B cell (primary cell): Measurements from ENCODE around the gene SEMA3G. TPM values are rescaled to one million over a fixed set of nuclear protein-coding genes. Genes with fewer than 3 reads are reported as not detected.

Experiments used
- ATAC-seq: fragments of 200-7000 bp; cut with Tn5 transposase; one replicate; pipeline ENCODE4 v1.10.0; 2021; ENCODE audit warnings: low read depth, mild to moderate bottlenecking, moderate number of reproducible peaks, moderate library complexity
- CTCF ChIA-PET: fragments of 350-600 bp; sonication (Branson Sonifier 250); formaldehyde crosslinking; loops from one replicate; lab custom pipeline; 2021; ENCODE audit warnings: antibody characterized with exemption, inconsistent platforms; lab: Charles Lee
- POLR2A ChIA-PET: fragments of 350-600 bp; sonication (Branson Sonifier 250); formaldehyde crosslinking; loops from one replicate; lab custom pipeline; 2021; ENCODE audit warnings: antibody characterized with exemption; lab: Charles Lee
- DNase-seq: peaks from one replicate; pipeline ENCODE4 v3.0.0; 2013
- H2AFZ ChIP-seq: 2 replicates; pipeline ENCODE4 v1.6.1; 2012; ENCODE audit warnings: mild to moderate bottlenecking, low read depth, low read length; ENCODE audit not compliant: insufficient read depth, poor library complexity, severe bottlenecking
- H3K27ac ChIP-seq, 2 donors: 1 replicate in 1 of 2; 2 replicates in 1 of 2; pipeline ENCODE4 v1.5.1; 2012 to 2013; ENCODE audit warnings: low read length in 2 of 2, mild to moderate bottlenecking in 2 of 2, moderate library complexity in 1 of 2
- H3K27me3 ChIP-seq, 4 experiments: fragments of 200-600 bp in 1 of 4; sonication (generic) in 1 of 4; replicated peaks in 1 of 4; 1 replicate in 2 of 4; 2 replicates in 2 of 4; pipeline versions ENCODE4 v1.6.1 to v1.7.0; 2013 to 2016; ENCODE audit warnings: low read length in 3 of 4, mild to moderate bottlenecking in 2 of 4, mixed read lengths in 1 of 4, moderate library complexity in 1 of 4; ENCODE audit not compliant: insufficient read depth in 4 of 4, control insufficient read depth in 3 of 4; ENCODE audit errors: control extremely low read depth in 1 of 4
- H3K36me3 ChIP-seq, 2 experiments: replicated peaks in 1 of 2; 1 replicate in 1 of 2; 2 replicates in 1 of 2; pipeline versions ENCODE4 v1.6.1 to v1.7.1; 2013; ENCODE audit warnings: low read length in 1 of 2; ENCODE audit not compliant: insufficient read depth in 2 of 2, control insufficient read depth in 1 of 2; ENCODE audit errors: control extremely low read depth in 1 of 2, extremely low read depth in 1 of 2
- H3K4me1 ChIP-seq, 2 donors: fragments of 200-600 bp in 1 of 2; sonication (generic) in 1 of 2; 1 replicate in 1 of 2; 2 replicates in 1 of 2; pipeline versions ENCODE4 v1.5.1 to v1.6.1; 2013 to 2017; ENCODE audit warnings: low read length in 2 of 2; ENCODE audit not compliant: control insufficient read depth in 2 of 2, insufficient read depth in 2 of 2
- H3K4me2 ChIP-seq: replicated peaks from 2 replicates; pipeline ENCODE3; 2012; ENCODE audit warnings: mild to moderate bottlenecking, low read depth, low read length; ENCODE audit not compliant: poor library complexity, severe bottlenecking
- H3K4me3 ChIP-seq, 5 experiments: fragments of 200-600 bp in 1 of 5; sonication (generic) in 1 of 5; 1 replicate in 3 of 5; 2 replicates in 2 of 5; pipeline versions ENCODE4 v1.5.1 to v1.7.0; 2011 to 2016; ENCODE audit warnings: low read length in 4 of 5, mild to moderate bottlenecking in 4 of 5, low read depth in 2 of 5, control low read depth in 1 of 5, moderate library complexity in 1 of 5; ENCODE audit not compliant: insufficient read depth in 1 of 5; ENCODE audit errors: control extremely low read depth in 1 of 5, extremely low read depth in 1 of 5
- H3K79me2 ChIP-seq: fragments of 200-600 bp; sonication (generic); one replicate; pipeline ENCODE4 v1.6.0; 2016; ENCODE audit warnings: low read length; ENCODE audit not compliant: control insufficient read depth, insufficient read depth
- H3K9ac ChIP-seq: fragments of 200-600 bp; sonication (generic); 2 replicates; pipeline ENCODE4 v1.6.1; 2017; ENCODE audit warnings: mild to moderate bottlenecking, low read length, moderate library complexity
- H3K9me3 ChIP-seq, 3 donors: one replicate each; pipeline versions ENCODE4 v1.6.1 to v1.7.1; 2013; ENCODE audit warnings: low read length in 2 of 3; ENCODE audit not compliant: control insufficient read depth in 2 of 3, insufficient read depth in 1 of 3; ENCODE audit errors: control extremely low read depth in 1 of 3
- H4K20me1 ChIP-seq: 2 replicates; pipeline ENCODE4 v1.6.0; 2012; ENCODE audit warnings: mild to moderate bottlenecking, low read length; ENCODE audit not compliant: insufficient read depth, control insufficient read depth, poor library complexity, severe bottlenecking
- H3K27ac Mint-ChIP-seq: one replicate; pipeline ENCODE4 v1.8.0; 2021; ENCODE audit warnings: mixed read lengths
- H3K27me3 Mint-ChIP-seq: one replicate; pipeline ENCODE4 v1.8.0; 2021; ENCODE audit warnings: mixed read lengths
- H3K4me1 Mint-ChIP-seq: one replicate; pipeline ENCODE4 v1.8.0; 2021; ENCODE audit warnings: mixed read lengths
- H3K4me3 Mint-ChIP-seq: one replicate; pipeline ENCODE4 v1.8.0; 2021; ENCODE audit warnings: mixed read lengths
- H3K9me3 Mint-ChIP-seq: one replicate; pipeline ENCODE4 v1.8.0; 2022; ENCODE audit warnings: mixed read lengths; ENCODE audit not compliant: insufficient read depth
- CTCF ChIP-seq: fragments of 200-600 bp; IDR thresholded peaks from one replicate; pipeline ENCODE4 v1.8.0; 2022; ENCODE audit warnings: antibody characterized with exemption, mild to moderate bottlenecking
- EZH2 ChIP-seq: IDR thresholded peaks from 2 replicates; pipeline ENCODE4 v1.6.1; 2012; ENCODE audit warnings: borderline replicate concordance, low read depth, mild to moderate bottlenecking, moderate library complexity, low read length; ENCODE audit not compliant: insufficient read depth, poor library complexity, severe bottlenecking
- WGBS: methylation state at CpG from one replicate; pipeline ENCODE4 v1.1.5; 2013; ENCODE audit warnings: missing lambda C conversion rate; ENCODE audit not compliant: insufficient coverage; 5-methylcytosine and 5-hydroxymethylcytosine counted together
- intact Hi-C: fragments of 100-400 bp; cut with micrococcal nuclease; formaldehyde crosslinking; loops from one replicate; pipeline ENCODE4 v1.10.0; 2022
- polyA plus RNA-seq: library from polyadenylated mRNA; depleted of rRNA; stranded (reverse); fragments of >200 nt; gene quantifications from 2 replicates; pipeline ENCODE4 v1.2.3, GENCODE V29; 2012
- total RNA-seq, 2 donors: library from RNA; stranded (reverse); fragments of 120-200 nt in 1 of 2; gene quantifications; 1 replicate in 1 of 2; 2 replicates in 1 of 2; pipeline versions ENCODE4 v1.2.3 to v1.2.4, GENCODE V29; 2013 to 2022

Gene SEMA3G
- total and polyA plus RNA-seq, 2 donors (not counting 1 experiment from before 2014, with no cell fraction given), result 0.10 to 0.42 TPM

- 98% methylated on average over 10 of the region's 11 CpGs for WGBS
- peaks cover 4 to 76% of the 10 kb centered on the region in 2 experiments for H3K36me3 ChIP-seq
- H3K27me3 ChIP-seq, result no peaks in the 10 kb centered on the region
- TF ChIP-seq CTCF, result no peak
- no peak for TF ChIP-seq EZH2
- H2AFZ ChIP-seq, result no peak overlapping the region
- H3K79me2 ChIP-seq, result peaks cover 32% of the 10 kb centered on the region
- CTCF ChIA-PET, result no interaction called here
- H3K27ac ChIP-seq, result no peak overlapping the region
- intact Hi-C loops, result no loop called here
- Mint-ChIP-seq H3K27ac (no peak overlapping the region), H3K4me1 (peaks cover 21% of the 10 kb centered on the region), H3K4me3 (no peak overlapping the region), H3K27me3 (no peaks in the 10 kb centered on the region), H3K9me3 (no peaks in the 10 kb centered on the region)
- no peaks in the 10 kb centered on the region for H3K9me3 ChIP-seq
- no peak overlapping the region for H3K4me3 ChIP-seq
- POLR2A ChIA-PET, result interaction anchor here (0.6 kb wide), 1 partner anchor 19 kb away, joined by 3 read pairs; no protein-coding TSS in a partner anchor
- H3K9ac ChIP-seq, result no peak overlapping the region
- no peak overlapping the region for H3K4me2 ChIP-seq
- DNase-seq (no peak), ATAC-seq (no peak)
- H4K20me1 ChIP-seq, result peaks cover 14% of the 10 kb centered on the region
- H3K4me1 ChIP-seq, result peaks cover 13 to 25% of the 10 kb centered on the region in 2 donors
These were observed 38.7 kb downstream of the SEMA3G start for GRCh38 chr3:52406231-52406661.

GRCh38 chr3:52405601-52406110 is 39.2 kb downstream of the SEMA3G start:
- Mint-ChIP-seq H3K27me3 (no peaks in the 10 kb centered on the region), H3K9me3 (no peaks in the 10 kb centered on the region), H3K4me1 (peaks cover 16% of the 10 kb centered on the region), H3K4me3 (no peak overlapping the region), H3K27ac (no peak overlapping the region)
- ATAC-seq (no peak), DNase-seq (no peak)
- Histone ChIP-seq H3K79me2 (peaks cover 32% of the 10 kb centered on the region), H3K4me2 (no peak overlapping the region), H4K20me1 (peaks cover 14% of the 10 kb centered on the region), H3K4me3 (no peak overlapping the region), H2AFZ (no peak overlapping the region), H3K9me3 (no peaks in the 10 kb centered on the region), H3K27me3 (no peaks in the 10 kb centered on the region), H3K36me3 (peaks cover 4 to 81% of the 10 kb centered on the region in 2 experiments), H3K4me1 (peaks cover 10 to 19% of the 10 kb centered on the region in 2 donors), H3K27ac (no peak overlapping the region), H3K9ac (no peak overlapping the region)
- ChIA-PET POLR2A (interaction anchor here (0.6 kb wide), 1 partner anchor 20 kb away, joined by 3 read pairs; no protein-coding TSS in a partner anchor), CTCF (interaction anchor here (0.6 kb wide), 1 partner anchor 254 kb away, joined by 3 read pairs; no protein-coding TSS in a partner anchor)
- WGBS, result 100% methylated on average over 3 of the region's 4 CpGs
- no peak for TF ChIP-seq CTCF
- intact Hi-C loops, result no loop called here
